ENCODE results near the gene ROBO4. TPM values are rescaled to one million over a fixed set of nuclear protein-coding genes. Genes with fewer than 3 reads are reported as not detected.

Gene ROBO4
- total RNA-seq, 1 experiment from 2014 or later: 10.6 TPM

- no peak overlapping the region for H3K4me3 Mint-ChIP-seq (ENCODE audit: unreplicated experiment)
- no peak for TF ChIP-seq CTCF (IDR thresholded peaks at IDR 0.05; ENCODE audit: unreplicated experiment)
- no peaks in the 10 kb centered on the region for H3K9me3 Mint-ChIP-seq (ENCODE audit: unreplicated experiment)
- no TSS peak for BruUV-seq (replicated peaks)
- intact Hi-C loops (cut with micrococcal nuclease): no loop called here
- CTCF ChIA-PET: interaction anchor here (0.8 to 1.0 kb wide), 2 partner anchors 9 to 18 kb away, joined by 3 to 5 read pairs; no protein-coding TSS in a partner anchor
- no peaks in the 10 kb centered on the region for H3K27me3 Mint-ChIP-seq (ENCODE audit: insufficient read depth, unreplicated experiment)
- no peak for DNase-seq (ENCODE audit: unreplicated experiment)
- H3K27ac Mint-ChIP-seq (ENCODE audit: low read depth, unreplicated experiment): no peak overlapping the region
- H3K4me1 Mint-ChIP-seq (ENCODE audit: insufficient read depth, unreplicated experiment): no peaks in the 10 kb centered on the region
- peaks cover 4% of the 10 kb centered on the region for H3K36me3 Mint-ChIP-seq (ENCODE audit: insufficient read depth, unreplicated experiment)
- POLR2A ChIA-PET: interaction anchor here (0.7 kb wide), 1 partner anchor 11 kb away, joined by 3 read pairs; no protein-coding TSS in a partner anchor
These were observed 12.7 kb downstream of the ROBO4 start for GRCh38 chr11:124884869-124885479.

- Mint-ChIP-seq H3K4me3 (ENCODE audit: unreplicated experiment) (no peak overlapping the region), H3K36me3 (ENCODE audit: insufficient read depth, unreplicated experiment) (peaks cover 4% of the 10 kb centered on the region), H3K9me3 (ENCODE audit: unreplicated experiment) (no peaks in the 10 kb centered on the region), H3K27me3 (ENCODE audit: insufficient read depth, unreplicated experiment) (no peaks in the 10 kb centered on the region), H3K4me1 (ENCODE audit: insufficient read depth, unreplicated experiment) (no peaks in the 10 kb centered on the region), H3K27ac (ENCODE audit: low read depth, unreplicated experiment) (no peak overlapping the region)
- CTCF ChIA-PET: interaction anchor here (0.8 kb wide), 1 partner anchor 8 kb away, joined by 3 read pairs; no protein-coding TSS in a partner anchor
- no peak for DNase-seq (ENCODE audit: unreplicated experiment)
- TF ChIP-seq CTCF (IDR thresholded peaks at IDR 0.05; ENCODE audit: unreplicated experiment): no peak
- intact Hi-C loops (cut with micrococcal nuclease): no loop called here
- BruUV-seq (replicated peaks): no TSS peak
- POLR2A ChIA-PET: interaction anchor here (0.6 kb wide), 1 partner anchor 737 kb away, joined by 4 read pairs; no protein-coding TSS in a partner anchor
These were observed 13.3 kb downstream of the ROBO4 start for GRCh38 chr11:124884340-124884739.

GRCh38 chr11:124882339-124883071, 15.2 kb downstream of the ROBO4 start:
- no peak for DNase-seq (ENCODE audit: unreplicated experiment)
- no peaks in the 10 kb centered on the region for H3K9me3 Mint-ChIP-seq (ENCODE audit: unreplicated experiment)
- TF ChIP-seq CTCF (IDR thresholded peaks at IDR 0.05; ENCODE audit: unreplicated experiment): no peak
- no TSS peak for BruUV-seq (replicated peaks)
- no peak overlapping the region for H3K4me3 Mint-ChIP-seq (ENCODE audit: unreplicated experiment)
- H3K4me1 Mint-ChIP-seq (ENCODE audit: insufficient read depth, unreplicated experiment): peaks cover 12% of the 10 kb centered on the region
- H3K36me3 Mint-ChIP-seq (ENCODE audit: insufficient read depth, unreplicated experiment): peaks cover 4% of the 10 kb centered on the region
- no peak overlapping the region for H3K27ac Mint-ChIP-seq (ENCODE audit: low read depth, unreplicated experiment)
- CTCF ChIA-PET: interaction anchor here (0.7 to 2.5 kb wide), 3 partner anchors 8 to 297 kb away, joined by 3 to 11 read pairs (median 7); partner anchors contain the start of gene ROBO3
- intact Hi-C loops (cut with micrococcal nuclease): no loop called here
- POLR2A ChIA-PET: interaction anchor here (0.8 to 1.6 kb wide), 3 partner anchors 8 to 260 kb away, joined by 3 to 4 read pairs (median 4); partner anchors contain the start of genes ROBO4 and TBRG1
- no peaks in the 10 kb centered on the region for H3K27me3 Mint-ChIP-seq (ENCODE audit: insufficient read depth, unreplicated experiment)

- CTCF ChIA-PET: interaction anchor here (0.6 to 2.5 kb wide), 5 partner anchors 15 to 208 kb away, joined by 3 to 11 read pairs (median 4); partner anchors contain the start of gene ROBO3
- no peak for TF ChIP-seq CTCF (IDR thresholded peaks at IDR 0.05; ENCODE audit: unreplicated experiment)
- no peaks in the 10 kb centered on the region for H3K27me3 Mint-ChIP-seq (ENCODE audit: insufficient read depth, unreplicated experiment)
These were observed 16.7 kb downstream of the ROBO4 start for GRCh38 chr11:124880958-124881357.

More at GRCh38 chr11:124880958-124881357, 16.7 kb downstream of the ROBO4 start:
- intact Hi-C loops (cut with micrococcal nuclease): no loop called here
- H3K36me3 Mint-ChIP-seq (ENCODE audit: insufficient read depth, unreplicated experiment): peaks cover 4% of the 10 kb centered on the region
- H3K4me1 Mint-ChIP-seq (ENCODE audit: insufficient read depth, unreplicated experiment): peaks cover 18% of the 10 kb centered on the region
- no peaks in the 10 kb centered on the region for H3K9me3 Mint-ChIP-seq (ENCODE audit: unreplicated experiment)
- BruUV-seq (replicated peaks): no TSS peak
- no peak overlapping the region for H3K27ac Mint-ChIP-seq (ENCODE audit: low read depth, unreplicated experiment)
- POLR2A ChIA-PET: interaction anchor here (1.5 kb wide), 1 partner anchor 18 kb away, joined by 3 read pairs; no protein-coding TSS in a partner anchor
- H3K4me3 Mint-ChIP-seq (ENCODE audit: unreplicated experiment): no peak overlapping the region
- DNase-seq (ENCODE audit: unreplicated experiment): no peak

All from MCF 10A (cell line).